ENCODE data around the gene TLR4. TPM values are rescaled to one million over a fixed set of nuclear protein-coding genes. Genes with fewer than 3 reads are reported as not detected.

The TLR4 gene
- polyA plus RNA-seq, 2 of the 4 experiments (the other 2 are of a cell fraction) = 0.03 to 0.04 TPM

- no peak for TF ChIP-seq POLR2A (IDR thresholded peaks at IDR 0.05; ENCODE audit: low read length)
- TF ChIP-seq ZC3H11A (IDR thresholded peaks at IDR 0.05) = no peak
- no peak for TF ChIP-seq ZSCAN20 (CRISPR knock-in tag; IDR thresholded peaks at IDR 0.05)
- TF ChIP-seq RNF2 (IDR thresholded peaks at IDR 0.05; ENCODE audit: borderline replicate concordance, low read depth) = no peak
- TF ChIP-seq PHF8 (IDR thresholded peaks at IDR 0.05; ENCODE audit: borderline replicate concordance, low read depth) = no peak
- no peak for TF ChIP-seq MAX (IDR thresholded peaks at IDR 0.05)
- TF ChIP-seq SREBF2 (IDR thresholded peaks at IDR 0.05) = no peak
- TF ChIP-seq HOXA7 (CRISPR knock-in tag; IDR thresholded peaks at IDR 0.05) = no peak
- TF ChIP-seq TFCP2L1 (CRISPR knock-in tag; IDR thresholded peaks at IDR 0.05) = no peak
- CTCF ChIA-PET = no interaction called here
- H3K4me1 ChIP-seq = no peaks in the 10 kb centered on the region
- H3K9me3 ChIP-seq = no peaks in the 10 kb centered on the region
- no peak for ATAC-seq
- no peak for FAIRE-seq
- WGBS (ENCODE audit: missing lambda C conversion rate) = 32% methylated on average over 1 of the region's 1 CpG
- no peak overlapping the region for H3K4me2 ChIP-seq
- no peak overlapping the region for H3K27ac ChIP-seq
- no peak overlapping the region for H3K4me3 ChIP-seq
- POLR2A ChIA-PET = no interaction called here
- no peak for DNase-seq (ENCODE audit: low read depth in 1 of 2, low spot score in 1 of 2)
These were observed 3.4 kb downstream of the TLR4 start for GRCh38 chr9:117707561-117707960.

DNA sequence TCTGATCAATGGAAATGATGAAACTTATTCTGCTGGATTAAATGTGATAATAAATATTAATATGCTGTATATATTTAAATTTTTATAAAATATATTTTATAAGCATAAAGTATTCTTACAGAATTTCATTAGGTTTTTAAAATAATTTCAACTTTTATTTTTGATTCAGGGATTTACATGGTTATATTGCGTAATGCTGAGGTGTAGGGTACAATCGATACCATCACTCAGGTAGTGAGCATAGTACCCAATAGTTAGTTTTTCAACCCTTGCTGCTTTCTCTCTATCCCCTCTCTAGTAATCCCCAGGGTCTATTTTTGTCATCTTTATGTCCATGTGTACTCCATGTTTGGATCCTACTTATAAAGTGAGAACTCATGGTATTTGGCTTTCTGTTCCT lies 5.7 kb downstream of the TLR4 start:
- WGBS (ENCODE audit: missing lambda C conversion rate) = 33% methylated on average over 2 of the region's 2 CpGs

More for the DNA sequence above, 5.7 kb downstream of the TLR4 start:
- ATAC-seq (no peak), DNase-seq (ENCODE audit: low read depth in 1 of 2, low spot score in 1 of 2) (no peak), FAIRE-seq (no peak)
- CTCF ChIA-PET = no interaction called here
- H3K27ac ChIP-seq = no peak overlapping the region
- H3K4me2 ChIP-seq = no peak overlapping the region
- TF ChIP-seq ZFP36 (IDR thresholded peaks at IDR 0.05; ENCODE audit: borderline replicate concordance, partially characterized antibody) = no peak
- TF ChIP-seq PBX3 (IDR thresholded peaks at IDR 0.05) = no peak
- TF ChIP-seq CHD2 (IDR thresholded peaks at IDR 0.05; ENCODE audit: low read length, partially characterized antibody) = no peak
- no peak for TF ChIP-seq SREBF2 (IDR thresholded peaks at IDR 0.05)
- TF ChIP-seq ESRRA (IDR thresholded peaks at IDR 0.05; ENCODE audit: borderline replicate concordance, low read length) = no peak
- no peak for TF ChIP-seq CBX2 (IDR thresholded peaks at IDR 0.05; ENCODE audit: borderline replicate concordance, low read depth)
- TF ChIP-seq REST (IDR thresholded peaks at IDR 0.05) = no peak
- TF ChIP-seq BCL3 (IDR thresholded peaks at IDR 0.05) = no peak
- TF ChIP-seq RAD21 (conservative IDR thresholded peaks at IDR 0.05 in 1 of 2, IDR thresholded peaks at IDR 0.05 in 1 of 2) = no peak
- no peak overlapping the region for H3K4me3 ChIP-seq
- no peaks in the 10 kb centered on the region for H3K9me3 ChIP-seq
- POLR2A ChIA-PET = no interaction called here
- H3K4me1 ChIP-seq = no peaks in the 10 kb centered on the region

Data from A549 (cell line).